Neural crest cell (in vitro differentiated cells): Measurements from ENCODE around the gene PDE5A. TPM values are rescaled to one million over a fixed set of nuclear protein-coding genes. Genes with fewer than 3 reads are reported as not detected.

ENCODE experiments used
- DNase-seq: peaks from one replicate; pipeline ENCODE4 v3.0.0; 2021; ENCODE audit warnings: low read depth, mixed read lengths, low spot score
- H3K27ac Mint-ChIP-seq: one replicate; pipeline ENCODE4 v1.8.0; 2021; ENCODE audit warnings: mild to moderate bottlenecking, mixed read lengths; ENCODE audit not compliant: unreplicated experiment
- H3K27me3 Mint-ChIP-seq: 2 replicates; pipeline ENCODE4 v1.8.0; 2021; ENCODE audit warnings: low read depth, mild to moderate bottlenecking, mixed read lengths
- H3K36me3 Mint-ChIP-seq: 2 replicates; pipeline ENCODE4 v1.8.0; 2021; ENCODE audit warnings: low read depth, mild to moderate bottlenecking, mixed read lengths
- H3K4me1 Mint-ChIP-seq: 2 replicates; pipeline ENCODE4 v1.8.0; 2021; ENCODE audit warnings: mixed read lengths
- H3K4me3 Mint-ChIP-seq: one replicate; pipeline ENCODE4 v1.8.0; 2021; ENCODE audit warnings: mild to moderate bottlenecking, mixed read lengths
- H3K9me3 Mint-ChIP-seq: 2 replicates; pipeline ENCODE4 v1.8.0; 2021; ENCODE audit warnings: mixed read lengths
- total RNA-seq: library from RNA; stranded (reverse); gene quantifications from 2 replicates; pipeline ENCODE4 v1.2.1, GENCODE V29; 2021
- TF ChIP-seq, protein P1 (sequence below): fragments of 200-600 bp; sonication (generic); conservative IDR thresholded peaks from 2 replicates; pipeline ENCODE4 v1.5.0; 2021; ENCODE audit warnings: antibody characterized with exemption, mild to moderate bottlenecking

Gene PDE5A
- total RNA-seq, 1 donor from 2014 or later = 13.9 TPM

DNA sequence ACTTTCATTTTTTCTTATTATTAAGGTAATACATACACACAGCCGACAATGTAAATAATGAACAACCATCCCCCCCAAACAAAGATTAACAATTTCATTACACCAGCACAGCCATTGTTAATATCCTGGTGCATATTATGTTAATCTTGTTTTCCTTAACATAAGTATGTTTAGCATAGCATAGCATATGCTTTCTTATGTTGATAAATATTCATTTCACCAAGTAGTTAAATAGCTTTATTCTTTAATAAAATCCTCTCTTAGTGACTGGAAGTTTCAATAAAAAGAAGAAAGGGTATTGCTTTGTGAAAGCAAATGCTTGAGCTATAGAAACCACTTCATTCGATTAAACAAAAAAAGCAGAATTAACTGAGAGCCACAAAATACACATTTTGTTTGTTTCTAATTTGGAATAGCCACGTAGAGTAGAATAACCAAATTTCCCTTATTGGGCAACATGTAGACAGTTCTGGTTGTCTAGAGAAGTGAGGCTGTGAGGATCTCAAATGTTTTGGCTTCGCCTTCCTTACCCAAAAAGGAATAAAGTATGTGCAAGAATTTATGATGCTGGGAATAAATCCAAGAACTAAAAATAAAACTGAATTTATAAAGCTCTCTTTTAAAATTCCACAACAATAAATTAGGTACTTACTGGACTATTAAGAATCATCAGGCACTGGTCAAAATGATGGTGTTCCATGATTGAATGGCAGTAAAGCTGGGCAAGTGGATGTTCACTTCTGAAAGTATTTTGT lies 118.0 kb downstream of the PDE5A start:
- DNase-seq = no peak
- Mint-ChIP-seq H3K27ac (no peak overlapping the region), H3K27me3 (no peaks in the 10 kb centered on the region), H3K4me1 (no peaks in the 10 kb centered on the region), H3K36me3 (peaks cover 12% of the 10 kb centered on the region), H3K4me3 (no peak overlapping the region), H3K9me3 (no peaks in the 10 kb centered on the region)
- TF ChIP-seq, protein P1, sequence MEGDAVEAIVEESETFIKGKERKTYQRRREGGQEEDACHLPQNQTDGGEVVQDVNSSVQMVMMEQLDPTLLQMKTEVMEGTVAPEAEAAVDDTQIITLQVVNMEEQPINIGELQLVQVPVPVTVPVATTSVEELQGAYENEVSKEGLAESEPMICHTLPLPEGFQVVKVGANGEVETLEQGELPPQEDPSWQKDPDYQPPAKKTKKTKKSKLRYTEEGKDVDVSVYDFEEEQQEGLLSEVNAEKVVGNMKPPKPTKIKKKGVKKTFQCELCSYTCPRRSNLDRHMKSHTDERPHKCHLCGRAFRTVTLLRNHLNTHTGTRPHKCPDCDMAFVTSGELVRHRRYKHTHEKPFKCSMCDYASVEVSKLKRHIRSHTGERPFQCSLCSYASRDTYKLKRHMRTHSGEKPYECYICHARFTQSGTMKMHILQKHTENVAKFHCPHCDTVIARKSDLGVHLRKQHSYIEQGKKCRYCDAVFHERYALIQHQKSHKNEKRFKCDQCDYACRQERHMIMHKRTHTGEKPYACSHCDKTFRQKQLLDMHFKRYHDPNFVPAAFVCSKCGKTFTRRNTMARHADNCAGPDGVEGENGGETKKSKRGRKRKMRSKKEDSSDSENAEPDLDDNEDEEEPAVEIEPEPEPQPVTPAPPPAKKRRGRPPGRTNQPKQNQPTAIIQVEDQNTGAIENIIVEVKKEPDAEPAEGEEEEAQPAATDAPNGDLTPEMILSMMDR = no peak

DNA sequence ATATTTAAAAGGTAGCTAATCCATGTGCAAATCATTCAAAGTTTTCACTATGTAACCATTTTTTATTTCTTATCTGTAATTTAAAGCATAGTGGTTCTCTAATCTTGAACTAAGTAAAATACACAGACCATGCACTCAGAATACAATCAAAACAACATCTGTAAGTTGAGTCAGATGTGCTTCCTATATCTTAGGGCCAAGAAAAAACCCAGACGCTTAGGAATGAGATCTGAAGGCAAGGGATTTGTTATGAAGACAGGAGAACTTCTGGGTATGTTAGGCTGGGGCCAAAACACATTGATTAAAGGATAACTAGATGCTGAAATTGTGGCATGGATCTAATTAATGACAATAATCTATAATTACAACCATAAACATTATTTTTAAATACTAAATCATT lies 120.3 kb downstream of the PDE5A start:
- Mint-ChIP-seq H3K27me3 (no peaks in the 10 kb centered on the region), H3K4me3 (no peak overlapping the region), H3K27ac (no peak overlapping the region), H3K36me3 (peaks cover 14% of the 10 kb centered on the region), H3K9me3 (no peaks in the 10 kb centered on the region), H3K4me1 (no peaks in the 10 kb centered on the region)
- TF ChIP-seq, protein P1 = no peak
- no peak for DNase-seq

DNA sequence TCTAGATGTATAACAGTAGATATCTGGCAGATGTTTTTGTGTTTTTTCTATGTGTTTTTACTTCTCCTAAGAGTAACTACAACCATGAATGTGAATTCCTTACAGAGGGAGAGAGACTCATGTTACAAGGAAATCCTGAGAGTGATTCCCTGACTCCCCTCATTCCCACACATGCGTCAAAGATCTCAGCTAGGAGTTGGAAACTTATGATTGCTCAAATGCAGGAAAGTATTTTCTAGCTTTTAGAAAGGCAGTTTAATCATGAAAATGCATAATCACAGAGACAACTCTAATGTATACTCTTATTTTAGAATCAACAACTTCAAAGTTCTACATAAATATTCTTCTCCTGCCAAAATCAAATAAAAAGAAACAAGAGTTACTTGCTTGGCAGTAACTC lies 121.8 kb downstream of the PDE5A start:
- no peak overlapping the region for H3K27ac Mint-ChIP-seq
- no peaks in the 10 kb centered on the region for H3K9me3 Mint-ChIP-seq
- no peaks in the 10 kb centered on the region for H3K4me1 Mint-ChIP-seq

DNA sequence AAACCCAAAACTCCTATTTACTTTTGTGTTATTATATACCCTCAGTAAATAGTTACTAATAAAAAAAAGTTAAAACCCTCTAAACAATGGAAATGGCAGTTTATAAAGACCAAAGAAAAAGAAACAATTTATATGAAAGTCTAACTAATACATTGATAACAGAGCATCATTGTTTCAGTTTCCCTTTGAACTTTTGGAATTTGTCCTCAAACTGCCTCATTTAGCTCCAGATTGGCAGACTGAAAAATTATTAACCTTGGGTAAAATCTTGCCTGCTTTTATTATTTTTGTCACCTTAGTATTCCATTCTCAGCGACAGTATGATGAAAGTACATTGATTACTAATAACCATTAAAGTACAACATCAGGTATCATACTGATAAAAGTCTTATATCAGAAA lies 124.0 kb downstream of the PDE5A start:
- no peaks in the 10 kb centered on the region for H3K27me3 Mint-ChIP-seq
- no peaks in the 10 kb centered on the region for H3K9me3 Mint-ChIP-seq

More for the DNA sequence above, 121.8 kb downstream of the PDE5A start:
- peaks cover 11% of the 10 kb centered on the region for H3K36me3 Mint-ChIP-seq
- DNase-seq = no peak
- TF ChIP-seq, protein P1 = no peak
- no peak overlapping the region for H3K4me3 Mint-ChIP-seq
- no peaks in the 10 kb centered on the region for H3K27me3 Mint-ChIP-seq

DNA sequence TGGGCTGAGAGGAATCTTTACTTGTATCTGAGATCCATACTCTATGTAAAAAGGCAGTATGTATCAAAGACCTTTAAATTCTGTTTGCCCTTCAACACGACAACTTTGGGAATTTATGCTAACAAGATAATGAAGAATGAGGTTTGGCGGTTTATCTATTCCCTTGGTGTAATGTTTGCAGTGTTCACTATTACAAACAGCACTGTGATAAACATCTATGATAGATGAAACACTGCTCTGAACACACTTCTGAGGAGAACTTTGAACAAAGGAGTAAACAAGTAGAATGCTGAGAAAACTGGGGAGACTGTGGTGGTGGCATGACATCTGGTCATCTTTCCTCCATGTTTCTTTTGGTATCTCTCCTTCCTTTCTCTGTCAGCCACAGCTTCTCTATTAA lies 126.9 kb downstream of the PDE5A start:
- DNase-seq = no peak
- H3K36me3 Mint-ChIP-seq = peaks cover 10% of the 10 kb centered on the region
- no peaks in the 10 kb centered on the region for H3K27me3 Mint-ChIP-seq
- TF ChIP-seq, protein P1 = no peak
- peak overlapping the region; percentile 66 for H3K27ac Mint-ChIP-seq
- H3K9me3 Mint-ChIP-seq = no peaks in the 10 kb centered on the region
- H3K4me3 Mint-ChIP-seq = no peak overlapping the region
- peaks cover 10% of the 10 kb centered on the region for H3K4me1 Mint-ChIP-seq

More for the DNA sequence above, 124.0 kb downstream of the PDE5A start:
- Mint-ChIP-seq H3K36me3 (peaks cover 13% of the 10 kb centered on the region), H3K4me1 (no peaks in the 10 kb centered on the region), H3K4me3 (no peak overlapping the region), H3K27ac (no peak overlapping the region)
- TF ChIP-seq, protein P1 = no peak
- no peak for DNase-seq
